Stomach (tissue), 9 donors: ENCODE results near the gene ARID5B. TPM values are rescaled to one million over a fixed set of nuclear protein-coding genes. Genes with fewer than 3 reads are reported as not detected.

Experiments
- DNase-seq, 2 donors: peaks; one replicate each; pipeline versions ENCODE4 v3.0.0 to v3.0.0-alpha.2; 2013 to 2019
- H3K27ac ChIP-seq, 5 donors: fragments of 200-600 bp in 4 of 5; sonication (generic) in 4 of 5; one replicate each; pipeline ENCODE4 v1.5.1; 2013 to 2019; ENCODE audit warnings: mild to moderate bottlenecking in 1 of 5, moderate library complexity in 1 of 5
- H3K27me3 ChIP-seq, 3 donors: fragments of 200-600 bp; sonication (generic); one replicate each; pipeline ENCODE4 v1.5.1; 2017 to 2019; ENCODE audit warnings: mixed run types in 1 of 3
- H3K36me3 ChIP-seq, 4 donors: fragments of 200-600 bp; sonication (generic); 1 replicate in 3 of 4; 2 replicates in 1 of 4; pipeline ENCODE4 v1.5.1; 2016 to 2019
- H3K4me1 ChIP-seq, 4 donors: fragments of 200-600 bp; sonication (generic); one replicate each; pipeline ENCODE4 v1.5.1; 2016 to 2019
- H3K4me3 ChIP-seq, 4 donors: fragments of 200-600 bp; sonication (generic) in 3 of 4; one replicate each; pipeline ENCODE4 v1.5.1; 2016 to 2019; ENCODE audit warnings: mild to moderate bottlenecking in 1 of 4
- H3K9me3 ChIP-seq, 4 donors: fragments of 200-600 bp; sonication (generic); one replicate each; pipeline ENCODE4 v1.5.1; 2016 to 2019
- EP300 ChIP-seq: sonication (generic); formaldehyde crosslinking; IDR thresholded peaks from one replicate; pipeline ENCODE4 v1.6.1; 2017; ENCODE audit warnings: antibody characterized with exemption
- POLR2A ChIP-seq, 4 donors: fragments of 450-650 bp; IDR thresholded peaks; one replicate each; pipeline ENCODE4 v1.6.1; 2016; ENCODE audit warnings: antibody characterized with exemption in 4 of 4, control low read depth in 2 of 4, mild to moderate bottlenecking in 1 of 4, moderate library complexity in 1 of 4
- POLR2AphosphoS5 ChIP-seq, 3 donors: sonication (generic); formaldehyde crosslinking; IDR thresholded peaks; one replicate each; pipeline ENCODE4 v1.6.1; 2016; ENCODE audit warnings: antibody characterized with exemption in 3 of 3
- WGBS, 5 donors: extraction: QIAGEN DNeasy Blood & Tissue Kit in 3 of 5; methylation state at CpG; one replicate each; pipeline versions ENCODE4 v1.1.5 to v1.1.7; 2013 to 2018; 5-methylcytosine and 5-hydroxymethylcytosine counted together
- intact Hi-C: fragments of 100-400 bp; cut with DNase I; formaldehyde crosslinking; loops from one replicate; pipeline ENCODE4 v1.15.1; 2023; ENCODE audit warnings: low total_unique reads
- polyA plus RNA-seq, 3 donors: library from polyadenylated mRNA; stranded (reverse); fragments of 200-250 nt; gene quantifications; one replicate each; pipeline ENCODE4 v1.2.3, GENCODE V29; 2013
- total RNA-seq, 5 donors: library from RNA; depleted of rRNA; stranded (reverse); fragments of >200 nt; gene quantifications; one replicate each; pipeline versions ENCODE4 v1.1.0 to v1.2.3, GENCODE V29; 2014 to 2016
- TF ChIP-seq, protein P1 (sequence below), 7 experiments: fragments of 450-650 bp in 4 of 7; fragments of 200-600 bp in 3 of 7; sonication (generic) in 3 of 7; IDR thresholded peaks; one replicate each; pipeline ENCODE4 v1.5.1; 2016 to 2019; ENCODE audit warnings: antibody characterized with exemption in 7 of 7, control low read depth in 2 of 7, mild to moderate bottlenecking in 1 of 7
- donor health status: healthy with polysubstance abuse.
- donor health status: Bipolar disorder and iron deficiency.
- donor health status: healthy.

The ARID5B gene
- total and polyA plus RNA-seq, 8 donors, result 5.4 to 64.2 (median 11.9) TPM

- Histone ChIP-seq H3K4me3 (no peak overlapping the region), H3K27ac (peak overlapping the region in 2 of 5 donors; percentile 12 to 55), H3K36me3 (peaks cover 3 to 68% (median 61%) of the 10 kb centered on the region in 4 donors), H3K4me1 (peaks cover 11 to 38% (median 18%) of the 10 kb centered on the region in 4 donors), H3K9me3 (no peaks in the 10 kb centered on the region), H3K27me3 (no peaks in the 10 kb centered on the region)
- intact Hi-C loops, result no loop called here
- TF ChIP-seq POLR2A (IDR thresholded peaks at IDR 0.05), result no peak
- TF ChIP-seq POLR2AphosphoS5 (IDR thresholded peaks at IDR 0.05), result no peak
- 89 to 100% (median 100%) methylated on average over 1 of the region's 1 CpG for WGBS, 5 donors
- no peak for DNase-seq
Measured at GRCh38 chr10:62067560-62067959, 166.1 kb downstream of the ARID5B start.

GRCh38 chr10:62068464-62068863, 167.0 kb downstream of the ARID5B start:
- no peak for TF ChIP-seq POLR2A (IDR thresholded peaks at IDR 0.05)
- TF ChIP-seq, protein P1, sequence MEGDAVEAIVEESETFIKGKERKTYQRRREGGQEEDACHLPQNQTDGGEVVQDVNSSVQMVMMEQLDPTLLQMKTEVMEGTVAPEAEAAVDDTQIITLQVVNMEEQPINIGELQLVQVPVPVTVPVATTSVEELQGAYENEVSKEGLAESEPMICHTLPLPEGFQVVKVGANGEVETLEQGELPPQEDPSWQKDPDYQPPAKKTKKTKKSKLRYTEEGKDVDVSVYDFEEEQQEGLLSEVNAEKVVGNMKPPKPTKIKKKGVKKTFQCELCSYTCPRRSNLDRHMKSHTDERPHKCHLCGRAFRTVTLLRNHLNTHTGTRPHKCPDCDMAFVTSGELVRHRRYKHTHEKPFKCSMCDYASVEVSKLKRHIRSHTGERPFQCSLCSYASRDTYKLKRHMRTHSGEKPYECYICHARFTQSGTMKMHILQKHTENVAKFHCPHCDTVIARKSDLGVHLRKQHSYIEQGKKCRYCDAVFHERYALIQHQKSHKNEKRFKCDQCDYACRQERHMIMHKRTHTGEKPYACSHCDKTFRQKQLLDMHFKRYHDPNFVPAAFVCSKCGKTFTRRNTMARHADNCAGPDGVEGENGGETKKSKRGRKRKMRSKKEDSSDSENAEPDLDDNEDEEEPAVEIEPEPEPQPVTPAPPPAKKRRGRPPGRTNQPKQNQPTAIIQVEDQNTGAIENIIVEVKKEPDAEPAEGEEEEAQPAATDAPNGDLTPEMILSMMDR (IDR thresholded peaks at IDR 0.05), result no peak
- TF ChIP-seq POLR2AphosphoS5 (IDR thresholded peaks at IDR 0.05), result no peak
- no peak for TF ChIP-seq EP300
- no peak overlapping the region for H3K4me3 ChIP-seq
- DNase-seq, result no peak
- 74 to 90% (median 80%) methylated on average over 7 of the region's 7 CpGs for WGBS, 5 donors
- no peaks in the 10 kb centered on the region for H3K27me3 ChIP-seq
- H3K36me3 ChIP-seq, result peaks cover 3 to 70% (median 69%) of the 10 kb centered on the region in 4 donors
- peaks cover 11 to 42% (median 19%) of the 10 kb centered on the region in 4 donors for H3K4me1 ChIP-seq
- no peaks in the 10 kb centered on the region for H3K9me3 ChIP-seq
- H3K27ac ChIP-seq, result peak overlapping the region in 1 of 5 donors; percentile 55
- intact Hi-C loops, result no loop called here

DNA sequence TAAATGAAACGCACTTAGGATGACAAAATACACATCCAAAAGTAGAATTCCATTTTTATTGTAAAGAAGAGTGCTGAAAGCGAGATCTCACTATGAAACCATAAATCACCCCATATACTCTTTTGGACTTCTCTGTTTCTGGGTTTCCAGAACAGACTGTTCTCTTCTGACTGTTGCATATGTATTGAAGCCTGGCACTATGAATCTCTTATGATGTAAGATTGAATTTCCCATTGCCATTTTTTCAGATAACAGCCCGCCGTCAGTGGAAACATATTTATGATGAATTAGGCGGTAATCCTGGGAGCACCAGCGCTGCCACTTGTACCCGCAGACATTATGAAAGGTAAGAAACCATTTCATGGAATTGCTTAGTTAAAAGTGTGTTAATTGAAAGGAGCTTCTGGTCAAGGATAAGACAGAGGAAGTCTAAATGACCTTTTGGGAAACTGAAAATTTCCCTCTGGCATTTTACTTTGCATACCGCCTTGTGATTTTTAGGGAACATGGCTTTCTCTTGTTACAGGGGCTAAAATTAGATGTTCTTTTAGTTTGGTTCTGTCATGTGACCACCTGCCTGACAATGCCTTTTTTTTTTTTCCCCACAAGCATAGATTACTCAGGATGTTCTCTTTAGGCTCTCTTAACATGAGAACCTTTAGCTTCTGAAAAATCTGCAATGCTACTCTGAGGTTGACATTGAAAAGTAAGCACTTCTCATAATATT, 168.1 kb downstream of the ARID5B start:
- intact Hi-C loops, result no loop called here
- H3K9me3 ChIP-seq, result no peaks in the 10 kb centered on the region
- peaks cover 5 to 76% (median 74%) of the 10 kb centered on the region in 4 donors for H3K36me3 ChIP-seq
- H3K27ac ChIP-seq, result peak overlapping the region in 3 of 5 donors; percentile 16 to 55 (median 36)
- H3K4me3 ChIP-seq, result no peak overlapping the region
- TF ChIP-seq, protein P1 (IDR thresholded peaks at IDR 0.05), result no peak
- no peak for TF ChIP-seq POLR2AphosphoS5 (IDR thresholded peaks at IDR 0.05)
- no peak for TF ChIP-seq EP300
- no peak for TF ChIP-seq POLR2A (IDR thresholded peaks at IDR 0.05)
- WGBS, 5 donors, result 91 to 97% (median 92%) methylated on average over 8 of the region's 8 CpGs
- peaks cover 3 to 40% (median 14%) of the 10 kb centered on the region in 4 donors for H3K4me1 ChIP-seq
- H3K27me3 ChIP-seq, result no peaks in the 10 kb centered on the region
- DNase-seq, result no peak

DNA sequence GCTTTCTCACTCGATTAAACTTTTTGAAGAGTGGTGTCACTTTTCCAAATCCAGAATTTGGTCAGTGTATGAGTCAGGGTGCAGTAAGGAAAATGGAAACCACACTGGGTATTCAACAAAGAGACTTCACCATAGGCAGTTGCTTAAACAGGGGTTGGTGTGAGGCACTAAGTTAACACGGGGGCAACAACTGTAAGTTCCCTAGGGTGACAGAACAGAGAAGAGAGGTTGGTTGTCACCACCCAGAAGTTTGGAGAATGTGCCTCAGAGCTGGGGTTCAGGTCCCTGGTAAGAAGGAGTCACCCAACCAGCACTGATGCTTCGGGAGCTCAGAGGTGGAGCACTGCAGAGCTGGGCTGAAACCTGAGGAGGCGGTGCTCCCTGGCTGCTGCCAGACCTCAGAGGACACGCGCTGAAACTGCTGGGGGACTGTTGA, 170.4 kb downstream of the ARID5B start:
- H3K9me3 ChIP-seq, result no peaks in the 10 kb centered on the region
- peaks cover 7 to 55% (median 31%) of the 10 kb centered on the region in 4 donors for H3K4me1 ChIP-seq
- H3K27me3 ChIP-seq, result no peaks in the 10 kb centered on the region
- no peak overlapping the region for H3K4me3 ChIP-seq
- TF ChIP-seq, protein P1 (IDR thresholded peaks at IDR 0.05), result no peak
- TF ChIP-seq EP300 (no peak), POLR2A (IDR thresholded peaks at IDR 0.05) (no peak), POLR2AphosphoS5 (IDR thresholded peaks at IDR 0.05) (no peak)
- WGBS, 5 donors, result 78 to 88% (median 83%) methylated on average over 3 to 6 of the region's 6 CpGs
- H3K27ac ChIP-seq, result no peak overlapping the region
- intact Hi-C loops, result no loop called here
- peaks cover 5 to 74% (median 70%) of the 10 kb centered on the region in 4 donors for H3K36me3 ChIP-seq
- no peak for DNase-seq

- H3K27me3 ChIP-seq, result no peaks in the 10 kb centered on the region
- peaks cover 5 to 63% (median 62%) of the 10 kb centered on the region in 4 donors for H3K36me3 ChIP-seq
- H3K4me1 ChIP-seq, result peaks cover 10 to 60% (median 37%) of the 10 kb centered on the region in 4 donors
- H3K27ac ChIP-seq, result no peak overlapping the region
- H3K4me3 ChIP-seq, result no peak overlapping the region
- no peak for DNase-seq
- TF ChIP-seq EP300, result no peak
- no peak for TF ChIP-seq POLR2AphosphoS5 (IDR thresholded peaks at IDR 0.05)
- TF ChIP-seq, protein P1 (IDR thresholded peaks at IDR 0.05), result no peak
- TF ChIP-seq POLR2A (IDR thresholded peaks at IDR 0.05), result no peak
- no peaks in the 10 kb centered on the region for H3K9me3 ChIP-seq
- WGBS, 5 donors, result 84 to 97% (median 94%) methylated on average over 2 of the region's 2 CpGs
- intact Hi-C loops, result no loop called here
Measured at GRCh38 chr10:62072901-62073300, 171.4 kb downstream of the ARID5B start.
